Stimulated activated CD8-positive, alpha-beta memory T cell treated with anti-CD3 and anti-CD28 coated beads, Interleukin-2, amount 100 ng/mL, for 1 hour (primary cell): ENCODE results near the gene CES3.

Source experiments
- DNase-seq, 2 donors: peaks; one replicate each; pipeline ENCODE4 v3.0.0-alpha.2; 2020; ENCODE audit warnings: low read depth in 2 of 2

CES3 gene

GRCh38 chr16:67001726-67002125 is 40.7 kb downstream of the CES3 start:
- DNase-seq = no peak

- DNase-seq = no peak
Observed at GRCh38 chr16:67006930-67007658, 46.0 kb downstream of the CES3 start.

- no peak for DNase-seq
Observed at GRCh38 chr16:67009158-67009557, 48.1 kb downstream of the CES3 start.

GRCh38 chr16:67011274-67011673 is 50.2 kb downstream of the CES3 start:
- no peak for DNase-seq

DNA sequence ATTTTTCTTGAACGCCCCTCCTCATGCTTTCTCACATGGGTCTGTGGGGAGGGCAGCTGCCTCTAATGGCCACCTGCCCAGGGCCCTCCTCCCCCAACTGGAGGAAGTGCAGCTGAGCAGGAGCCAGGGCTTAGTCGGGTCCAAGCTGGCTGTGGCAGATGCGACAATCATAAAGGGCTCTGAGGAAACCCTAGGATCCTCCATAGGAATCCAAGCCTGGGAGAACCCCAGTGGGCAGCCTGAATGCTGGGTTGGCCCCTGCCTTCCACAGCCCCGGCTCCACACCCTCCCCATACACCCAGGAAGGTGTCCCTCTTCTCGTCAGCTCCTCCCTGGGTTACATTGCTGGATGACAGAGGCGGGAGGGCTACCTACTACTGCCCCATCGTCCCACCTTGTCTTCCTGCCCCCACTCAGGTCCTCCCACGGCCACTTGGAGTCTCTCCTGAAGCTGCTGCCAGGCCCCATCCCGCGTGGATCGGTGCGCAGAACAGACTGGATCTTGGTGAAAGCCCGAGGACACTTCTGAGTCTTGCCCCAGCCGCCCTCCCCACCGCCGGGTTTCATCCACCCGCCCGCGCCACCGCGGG is 52.3 kb downstream of the CES3 start:
- DNase-seq = no peak

- DNase-seq = peak in 1 of 2 donors; percentile 45
Observed at GRCh38 chr16:67013823-67014633, 53.0 kb downstream of the CES3 start.

- DNase-seq = no peak
Observed at GRCh38 chr16:67014634-67015312, 53.7 kb downstream of the CES3 start.

GRCh38 chr16:67015313-67015731 is 54.3 kb downstream of the CES3 start:
- no peak for DNase-seq

DNA sequence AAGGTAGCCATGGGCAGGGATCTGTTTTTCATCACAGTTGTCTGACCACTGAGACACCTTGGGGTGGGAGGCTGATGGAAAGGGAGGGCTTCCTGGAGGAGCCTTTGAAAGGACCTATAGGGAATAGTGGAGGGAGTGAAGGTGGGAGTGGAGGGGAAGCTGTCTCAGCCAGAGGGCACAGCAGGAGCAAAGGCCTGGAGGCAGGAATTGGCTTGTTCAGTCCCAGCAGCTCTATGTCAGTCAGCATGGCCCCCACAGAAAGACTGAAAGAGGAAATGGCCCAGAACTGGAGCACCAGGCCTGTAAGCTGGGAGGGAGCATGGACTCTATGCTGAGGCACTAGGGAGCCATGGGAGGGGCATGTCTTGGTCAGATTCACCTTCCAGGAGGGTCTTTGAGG is 55.1 kb downstream of the CES3 start:
- no peak for DNase-seq

DNA sequence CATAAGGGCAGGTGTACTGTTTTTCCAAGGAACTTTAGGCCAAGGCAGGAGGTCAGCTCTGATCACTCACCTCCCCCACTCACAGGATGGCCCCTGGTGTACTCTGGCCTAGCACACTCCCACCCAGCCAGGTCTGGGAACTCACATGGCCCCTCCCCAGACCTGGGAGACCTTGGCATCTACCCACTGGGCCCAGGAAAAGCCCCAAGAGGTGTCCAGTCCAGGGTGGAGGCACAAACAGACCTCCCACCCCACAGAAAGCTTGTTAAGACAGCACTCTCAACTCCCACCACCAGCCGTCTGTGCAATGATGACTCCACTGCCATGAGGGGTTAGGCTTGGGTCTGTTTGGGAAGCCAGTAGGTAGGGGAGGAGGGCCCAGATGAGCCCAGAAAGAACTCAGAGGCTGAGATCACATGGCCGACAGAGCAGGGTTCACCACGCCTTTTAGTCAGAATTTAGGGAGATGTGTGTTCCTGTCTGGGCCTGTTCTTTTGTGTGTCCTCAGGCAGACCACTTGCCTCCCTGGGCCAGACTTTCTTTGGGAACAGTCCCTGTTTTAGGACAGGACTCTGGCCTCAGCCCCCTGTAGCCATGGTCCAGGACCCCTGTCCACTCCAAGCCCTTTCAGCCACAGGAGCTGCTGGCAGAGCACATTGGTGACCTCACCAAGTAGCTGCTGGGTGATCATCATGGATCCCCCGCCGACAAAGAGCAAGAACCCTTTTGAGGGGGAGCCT is 55.8 kb downstream of the CES3 start:
- no peak for DNase-seq

DNA sequence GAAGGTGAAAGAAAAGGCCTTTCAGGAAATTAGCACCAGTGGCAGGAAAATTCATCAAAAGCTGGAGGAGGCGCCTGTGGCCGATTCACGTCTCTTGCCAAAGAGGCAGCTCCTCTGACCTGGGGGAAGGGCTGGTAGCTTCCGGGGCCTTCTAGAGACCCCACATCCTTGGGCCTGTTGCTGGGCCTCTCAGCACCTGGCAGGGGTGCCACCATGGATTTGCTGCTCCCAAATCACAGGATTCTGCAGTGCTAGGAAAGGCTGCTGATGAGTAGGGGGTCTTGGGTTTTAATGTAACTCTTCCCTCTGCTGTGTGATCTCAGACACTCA is 56.3 kb downstream of the CES3 start:
- no peak for DNase-seq

- DNase-seq = peak; percentile 52 to 69
Observed at GRCh38 chr16:67017810-67018488, 56.9 kb downstream of the CES3 start.

DNA sequence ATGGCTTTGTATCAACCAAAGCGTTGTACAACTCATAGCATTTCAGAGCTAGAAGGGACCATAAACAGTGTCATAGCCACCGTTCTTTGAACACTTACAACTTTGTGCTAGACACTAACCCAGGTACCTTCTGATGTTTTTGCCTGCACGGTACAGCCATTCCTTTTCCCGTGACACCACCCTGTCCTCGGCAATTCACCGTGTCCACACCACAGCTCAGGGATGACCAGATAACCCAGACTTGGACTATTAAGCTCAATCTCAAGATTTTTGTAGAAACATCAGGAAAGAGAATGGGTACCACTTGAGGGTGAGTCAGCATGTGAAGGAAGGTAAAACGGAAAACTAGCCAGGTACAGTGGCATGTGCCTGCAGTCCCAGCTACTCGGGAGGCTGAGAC is 58.1 kb downstream of the CES3 start:
- DNase-seq = no peak

DNA sequence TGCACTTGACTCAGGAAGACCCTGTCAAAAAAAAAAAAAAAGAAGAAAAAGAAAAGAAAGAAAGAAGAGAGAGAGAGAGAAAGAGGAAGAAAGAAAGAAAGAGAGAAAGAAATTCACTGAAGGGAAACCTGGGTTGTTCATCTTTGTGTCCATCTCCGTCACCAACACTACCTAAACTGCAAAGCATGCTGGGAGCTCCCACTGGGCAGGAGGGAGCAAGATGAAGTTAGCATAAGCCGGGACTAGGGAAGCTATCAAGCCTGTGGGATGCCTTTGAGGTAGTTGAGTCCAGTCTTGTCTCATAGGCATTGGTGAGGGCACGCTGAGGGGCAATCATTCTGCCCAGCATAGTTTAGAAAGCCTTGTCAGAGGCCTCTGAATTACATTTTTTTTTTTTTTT is 60.3 kb downstream of the CES3 start:
- DNase-seq = no peak

DNA sequence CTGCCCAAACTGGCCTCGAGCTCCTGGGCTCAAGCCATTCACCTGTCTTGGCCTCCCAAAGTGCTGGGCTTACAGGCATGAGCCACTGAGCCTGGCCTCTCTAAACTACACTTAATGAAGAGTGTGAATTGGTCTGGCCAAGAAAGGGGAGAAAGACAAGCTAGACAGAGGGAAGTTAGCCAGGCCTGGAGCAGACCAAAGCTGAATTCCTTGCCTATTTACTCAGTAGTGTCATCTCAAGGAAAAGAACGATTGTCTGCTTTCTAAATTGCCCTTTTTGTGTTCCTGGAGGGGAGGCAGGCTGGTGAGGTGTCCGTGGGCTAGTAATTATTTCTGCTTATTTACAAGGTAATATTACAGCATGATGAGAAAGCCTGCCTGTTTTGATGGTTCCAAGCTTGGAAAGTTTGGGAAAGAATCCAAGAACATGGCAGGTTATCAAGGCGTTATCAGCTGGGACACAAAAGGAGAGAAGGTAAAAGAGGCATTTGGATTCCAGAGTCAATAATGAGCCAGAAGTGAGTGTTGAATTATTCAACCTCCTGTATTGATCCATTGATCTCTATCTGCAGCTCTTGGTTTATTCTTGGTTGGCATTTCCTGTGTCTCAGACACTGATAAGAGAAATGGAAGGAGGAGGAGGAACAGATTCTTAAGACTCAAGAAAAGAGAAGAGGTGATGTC is 61.6 kb downstream of the CES3 start:
- no peak for DNase-seq

GRCh38 chr16:67023689-67024088 is 62.6 kb downstream of the CES3 start:
- DNase-seq = no peak
